Activated T-helper 1 cell treated with anti-CD3 and anti-CD28 coated beads, Interleukin-12 subunit alpha, Interleukin-12 subunit beta, Interleukin-2, Interleukin-4 antibody, amounts not matched to agents 30 ng/mL and 10 ng/mL and 1 ng/mL, durations not matched to agents 14 hours and 24 hours and 36 hours (primary cell): ENCODE measurements around the gene CYSRT1. TPM values are rescaled to one million over a fixed set of nuclear protein-coding genes. Genes with fewer than 3 reads are reported as not detected.

Source experiments
- DNase-seq: peaks from one replicate; pipeline ENCODE4 v3.0.0; 2021; ENCODE audit warnings: low spot score
- H3K27ac Mint-ChIP-seq: one replicate; pipeline ENCODE4 v1.8.0; 2021; ENCODE audit warnings: mild to moderate bottlenecking, mixed read lengths
- H3K27me3 Mint-ChIP-seq: one replicate; pipeline ENCODE4 v1.8.0; 2022; ENCODE audit warnings: mild to moderate bottlenecking, moderate library complexity, mixed read lengths; ENCODE audit not compliant: insufficient read depth
- H3K36me3 Mint-ChIP-seq: one replicate; pipeline ENCODE4 v1.8.0; 2021; ENCODE audit warnings: low read depth, mixed read lengths
- H3K4me1 Mint-ChIP-seq: one replicate; pipeline ENCODE4 v1.8.0; 2021; ENCODE audit warnings: low read depth, mixed read lengths
- H3K4me3 Mint-ChIP-seq: one replicate; pipeline ENCODE4 v1.8.0; 2021; ENCODE audit warnings: mild to moderate bottlenecking, moderate library complexity, mixed read lengths
- H3K9me3 Mint-ChIP-seq: one replicate; pipeline ENCODE4 v1.8.0; 2021; ENCODE audit warnings: mixed read lengths
- intact Hi-C: fragments of 100-400 bp; cut with micrococcal nuclease; formaldehyde crosslinking; loops from one replicate; pipeline ENCODE4 v1.15.1; 2024
- total RNA-seq: library from RNA; stranded (reverse); gene quantifications from 2 replicates; pipeline ENCODE4 v1.2.3, GENCODE V29; 2022

The CYSRT1 gene
- total RNA-seq, 1 donor from 2014 or later = 0.60 TPM

DNA sequence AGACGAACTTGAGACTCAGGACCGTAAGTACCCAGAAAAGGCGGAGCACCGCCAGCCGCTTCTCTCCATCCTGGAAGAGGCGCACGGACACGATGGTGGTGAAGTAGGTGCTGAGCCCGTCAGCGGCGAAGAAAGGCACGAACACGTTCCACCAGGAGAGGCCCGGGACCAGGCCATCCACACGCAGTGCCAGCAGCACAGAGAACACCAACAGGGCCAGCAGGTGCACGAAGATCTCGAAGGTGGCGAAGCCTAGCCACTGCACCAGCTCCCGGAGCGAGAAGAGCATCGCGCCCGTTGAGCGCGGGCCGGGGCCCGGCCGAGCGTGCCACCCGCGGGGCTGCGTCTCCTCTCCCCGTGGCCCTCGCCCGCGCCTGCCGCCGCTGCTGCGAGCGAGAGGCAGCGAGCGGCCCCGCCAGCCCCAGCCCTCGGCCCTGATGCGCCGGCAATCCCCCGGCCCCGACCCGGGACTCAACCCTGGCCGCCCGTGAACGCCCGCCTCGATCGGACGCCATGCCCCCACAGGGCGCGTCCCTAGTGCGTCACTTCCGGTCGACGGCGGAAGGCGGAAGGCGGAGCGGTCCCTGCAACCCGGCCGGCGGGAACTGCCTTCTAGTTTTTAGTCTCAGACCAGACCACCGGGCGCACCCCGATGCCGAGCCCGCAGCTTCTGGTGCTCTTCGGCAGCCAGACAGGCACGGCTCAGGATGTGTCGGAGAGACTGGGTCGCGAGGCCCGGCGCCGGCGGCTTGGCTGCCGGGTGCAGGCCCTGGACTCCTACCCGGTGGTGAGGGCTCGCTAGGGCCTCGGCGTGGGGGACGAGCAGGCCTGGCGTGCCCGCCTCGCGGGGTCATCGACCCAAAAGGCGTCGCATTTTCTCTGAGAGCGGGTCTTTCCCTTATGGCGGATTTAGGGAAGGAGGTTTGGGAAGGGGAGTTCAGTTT, 19.6 kb upstream of the CYSRT1 start, which contains the start of the genes NDOR1 and TMEM203:
NDOR1 (plus strand) TSS at position 575 of the 944 bp plus-strand sequence; CDS start at position 653, 78 bp downstream.
TMEM203 (minus strand) TSS at position 523 of the 944 bp plus-strand sequence; CDS start at position 289, 234 bp downstream.
- intact Hi-C loops = loop anchor here (1.0 to 2.0 kb wide), 4 partner anchors 17 to 55 kb away; partner anchors contain the start of genes ANAPC2, NELFB and SSNA1
- H3K36me3 Mint-ChIP-seq = peaks cover 22% of the 10 kb centered on the region

DNA sequence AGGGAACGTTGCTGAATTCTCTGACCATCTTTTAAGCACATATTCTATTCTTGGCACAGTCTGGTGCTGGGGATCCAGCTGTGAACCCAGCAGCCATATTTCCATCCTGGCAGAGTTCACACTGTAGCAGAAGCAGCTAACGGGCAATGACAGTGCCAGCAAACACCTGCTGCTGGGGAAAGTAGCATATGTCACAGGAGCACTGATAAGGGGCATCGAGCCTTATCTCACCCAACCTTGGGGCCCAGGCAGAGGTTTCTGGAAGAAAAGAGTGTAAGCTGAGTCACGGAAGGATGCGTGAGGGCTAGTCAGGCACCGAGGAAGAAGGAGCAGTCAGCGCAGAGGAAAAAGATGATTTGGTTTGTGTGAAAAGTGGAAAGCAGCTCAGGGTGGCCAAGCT, 18.4 kb upstream of the CYSRT1 start:
- Mint-ChIP-seq H3K27me3 (no peaks in the 10 kb centered on the region), H3K4me3 (peak overlapping the region; percentile 95), H3K27ac (peak overlapping the region; percentile 86), H3K9me3 (no peaks in the 10 kb centered on the region), H3K36me3 (peaks cover 22% of the 10 kb centered on the region), H3K4me1 (peaks cover 38% of the 10 kb centered on the region)
- DNase-seq = no peak
- intact Hi-C loops = no loop called here

More for the DNA sequence above, 19.6 kb upstream of the CYSRT1 start, which contains the start of the genes NDOR1 and TMEM203:
- Mint-ChIP-seq H3K27ac (peak within 1 kb of the TSS; percentile 87), H3K4me1 (peaks cover 42% of the 10 kb centered on the region), H3K4me3 (peak within 1 kb of the TSS; percentile 95), H3K9me3 (no peaks in the 10 kb centered on the region), H3K27me3 (no peaks in the 10 kb centered on the region)
- DNase-seq = peak; percentile 93

DNA sequence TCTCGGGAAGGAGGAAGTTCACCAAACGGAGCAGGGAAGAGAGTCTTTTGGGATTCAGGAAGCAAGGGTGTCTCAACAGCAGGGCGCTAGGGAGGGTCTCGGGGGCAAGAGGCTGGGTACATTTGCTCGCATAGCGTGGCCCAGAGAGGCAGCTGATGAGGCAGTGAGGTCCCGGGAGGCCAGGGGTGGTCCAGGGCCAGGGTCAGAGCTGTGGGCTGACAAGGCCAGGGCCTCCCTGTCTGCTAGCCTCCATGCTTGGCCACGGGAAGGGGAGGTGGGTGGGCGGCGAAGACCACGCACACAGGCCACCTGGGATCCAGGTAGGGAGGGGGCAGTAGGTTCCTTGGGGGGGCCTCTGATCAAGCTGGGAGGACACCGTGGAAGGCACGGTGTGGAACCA, 13.4 kb upstream of the CYSRT1 start:
- peaks cover 15% of the 10 kb centered on the region for H3K36me3 Mint-ChIP-seq
- intact Hi-C loops = no loop called here
- no peak overlapping the region for H3K27ac Mint-ChIP-seq

DNA sequence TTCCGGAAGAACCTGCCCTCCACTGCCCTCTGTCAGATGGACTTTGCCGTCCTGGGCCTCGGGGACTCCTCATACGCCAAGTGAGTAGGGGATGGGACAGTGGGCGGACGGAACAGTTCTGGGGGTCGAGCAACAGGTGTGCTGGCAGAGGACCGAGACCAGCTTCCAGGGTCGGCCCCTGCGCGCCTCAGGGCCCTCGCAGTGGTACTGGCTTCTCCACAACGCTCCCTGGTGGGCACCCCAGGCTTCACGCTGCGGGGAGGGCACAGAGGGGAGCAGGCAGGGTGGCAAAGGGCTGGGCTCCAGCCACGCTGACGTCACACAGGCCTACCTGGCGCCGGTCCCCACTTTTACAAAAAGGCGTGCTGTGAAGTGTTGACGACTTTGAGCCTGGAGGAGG, 12.5 kb upstream of the CYSRT1 start:
- peaks cover 2% of the 10 kb centered on the region for H3K4me1 Mint-ChIP-seq
- H3K9me3 Mint-ChIP-seq = no peaks in the 10 kb centered on the region
- H3K4me3 Mint-ChIP-seq = no peak overlapping the region
- DNase-seq = no peak
- no peak overlapping the region for H3K27ac Mint-ChIP-seq
- intact Hi-C loops = no loop called here
- peaks cover 8% of the 10 kb centered on the region for H3K36me3 Mint-ChIP-seq
- H3K27me3 Mint-ChIP-seq = no peaks in the 10 kb centered on the region

More for the DNA sequence above, 13.4 kb upstream of the CYSRT1 start:
- Mint-ChIP-seq H3K27me3 (no peaks in the 10 kb centered on the region), H3K4me1 (peaks cover 12% of the 10 kb centered on the region), H3K9me3 (no peaks in the 10 kb centered on the region), H3K4me3 (no peak overlapping the region)
- DNase-seq = no peak

- H3K27me3 Mint-ChIP-seq = no peaks in the 10 kb centered on the region
- no peaks in the 10 kb centered on the region for H3K9me3 Mint-ChIP-seq
- H3K36me3 Mint-ChIP-seq = peaks cover 7% of the 10 kb centered on the region
- H3K27ac Mint-ChIP-seq = no peak overlapping the region
- H3K4me1 Mint-ChIP-seq = no peaks in the 10 kb centered on the region
- H3K4me3 Mint-ChIP-seq = no peak overlapping the region
- no peak for DNase-seq
- intact Hi-C loops = no loop called here
Measured at GRCh38 chr9:137213160-137214060, 11.6 kb upstream of the CYSRT1 start.

DNA sequence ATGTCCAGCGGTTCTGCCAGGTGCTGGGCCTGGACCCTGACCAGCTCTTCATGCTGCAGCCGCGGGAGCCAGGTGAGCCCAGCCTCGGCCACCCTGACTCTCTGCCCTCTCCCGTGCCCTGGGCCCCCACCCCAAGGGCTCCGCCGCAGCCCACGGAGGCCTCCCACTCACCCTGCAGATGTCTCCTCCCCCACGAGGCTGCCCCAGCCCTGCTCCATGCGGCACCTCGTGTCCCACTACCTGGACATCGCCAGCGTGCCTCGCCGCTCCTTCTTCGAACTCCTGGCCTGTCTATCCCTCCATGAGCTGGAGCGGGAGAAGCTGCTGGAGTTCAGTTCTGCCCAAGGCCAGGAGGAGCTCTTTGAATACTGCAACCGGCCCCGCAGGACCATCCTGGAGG, 10.4 kb upstream of the CYSRT1 start:
- peaks cover 3% of the 10 kb centered on the region for H3K36me3 Mint-ChIP-seq
- DNase-seq = no peak
- no peak overlapping the region for H3K27ac Mint-ChIP-seq
- intact Hi-C loops = no loop called here
- no peaks in the 10 kb centered on the region for H3K4me1 Mint-ChIP-seq
- H3K4me3 Mint-ChIP-seq = no peak overlapping the region
- H3K9me3 Mint-ChIP-seq = no peaks in the 10 kb centered on the region
- H3K27me3 Mint-ChIP-seq = no peaks in the 10 kb centered on the region

GRCh38 chr9:137215196-137215986, 9.6 kb upstream of the CYSRT1 start:
- Mint-ChIP-seq H3K4me3 (no peak overlapping the region), H3K36me3 (peaks cover 1% of the 10 kb centered on the region), H3K27me3 (no peaks in the 10 kb centered on the region), H3K27ac (no peak overlapping the region), H3K9me3 (no peaks in the 10 kb centered on the region), H3K4me1 (no peaks in the 10 kb centered on the region)
- intact Hi-C loops = no loop called here
- DNase-seq = no peak

GRCh38 chr9:137216188-137216965, 8.6 kb upstream of the CYSRT1 start:
- intact Hi-C loops = no loop called here
- Mint-ChIP-seq H3K36me3 (peaks cover 1% of the 10 kb centered on the region), H3K4me1 (no peaks in the 10 kb centered on the region), H3K27me3 (no peaks in the 10 kb centered on the region), H3K4me3 (no peak overlapping the region), H3K27ac (no peak overlapping the region), H3K9me3 (no peaks in the 10 kb centered on the region)
- no peak for DNase-seq

DNA sequence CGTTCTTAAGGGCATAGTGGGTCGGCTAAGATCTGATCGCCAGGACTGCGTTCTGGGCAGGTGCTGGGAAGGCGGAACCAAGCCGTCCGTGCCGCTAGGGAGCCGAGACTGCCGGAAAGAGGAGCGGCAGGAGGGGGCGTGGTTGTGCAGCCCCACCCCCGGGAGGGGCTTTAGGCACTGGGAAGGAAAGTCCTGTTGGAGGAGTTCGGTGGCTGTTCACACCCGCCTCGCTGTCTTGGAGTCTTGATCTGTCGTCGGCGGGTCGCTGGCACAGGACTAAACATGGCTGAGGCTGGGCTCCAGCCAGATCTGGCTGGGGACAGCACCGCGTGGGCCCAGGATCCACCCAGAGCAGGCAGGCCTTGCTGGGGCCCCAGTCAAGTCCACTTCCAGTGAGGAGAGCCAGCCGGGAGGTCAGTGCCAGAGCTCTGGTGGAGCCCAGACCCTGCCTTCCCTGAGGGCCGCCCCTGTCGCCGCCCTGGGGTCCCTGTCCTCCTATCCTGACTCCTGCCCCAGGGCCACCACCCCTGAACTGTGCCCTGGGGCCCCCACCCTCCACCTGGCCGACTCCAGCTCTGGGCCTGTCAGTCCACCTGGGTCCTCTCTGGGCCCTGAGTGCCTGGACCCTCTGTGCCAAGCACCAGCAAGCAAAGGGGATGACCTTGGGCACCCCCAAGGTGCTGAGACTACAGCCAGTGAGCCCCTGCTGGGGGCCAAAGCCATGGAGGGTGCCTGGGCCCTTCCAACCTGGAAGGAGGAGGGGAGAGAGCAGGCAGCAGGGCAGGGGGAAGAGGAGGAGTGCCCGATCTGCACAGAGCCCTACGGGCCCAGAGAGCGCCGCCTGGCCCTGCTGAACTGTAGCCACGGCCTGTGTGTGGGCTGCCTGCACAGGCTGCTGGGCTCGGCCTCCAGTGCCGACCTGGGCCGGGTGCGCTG, 7.4 kb upstream of the CYSRT1 start:
- DNase-seq = no peak
- H3K36me3 Mint-ChIP-seq = peaks cover 1% of the 10 kb centered on the region
- no peaks in the 10 kb centered on the region for H3K27me3 Mint-ChIP-seq
- no peak overlapping the region for H3K27ac Mint-ChIP-seq
- H3K4me1 Mint-ChIP-seq = no peaks in the 10 kb centered on the region
- intact Hi-C loops = no loop called here
- no peak overlapping the region for H3K4me3 Mint-ChIP-seq
- H3K9me3 Mint-ChIP-seq = no peaks in the 10 kb centered on the region

GRCh38 chr9:137218212-137218753, 6.7 kb upstream of the CYSRT1 start:
- Mint-ChIP-seq H3K9me3 (no peaks in the 10 kb centered on the region), H3K36me3 (peaks cover 1% of the 10 kb centered on the region), H3K4me1 (no peaks in the 10 kb centered on the region), H3K27me3 (no peaks in the 10 kb centered on the region), H3K27ac (no peak overlapping the region), H3K4me3 (no peak overlapping the region)
- no peak for DNase-seq
- intact Hi-C loops = no loop called here
